Measurements from ENCODE around the gene MAP7D1.

DNA sequence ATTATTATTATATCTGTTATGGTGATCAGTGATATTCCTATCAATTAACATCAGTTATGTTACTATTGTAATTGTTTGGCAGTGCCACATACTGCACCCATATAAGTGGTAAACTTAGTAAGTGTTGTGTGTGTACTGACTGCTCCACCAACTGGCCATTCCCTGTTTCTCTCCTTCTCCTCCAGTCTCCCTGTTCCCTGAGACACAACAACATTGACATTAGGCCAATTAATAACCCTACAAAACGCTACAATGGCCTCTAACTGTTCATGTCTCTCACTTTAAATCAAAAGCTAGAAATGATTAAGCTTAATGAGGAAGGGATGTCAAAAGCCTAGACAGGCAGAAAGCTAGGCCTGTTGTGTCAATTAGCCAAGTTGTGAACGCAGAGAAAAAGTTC, 61.7 kb downstream of the MAP7D1 start:
- TF ChIP-seq, protein P1, sequence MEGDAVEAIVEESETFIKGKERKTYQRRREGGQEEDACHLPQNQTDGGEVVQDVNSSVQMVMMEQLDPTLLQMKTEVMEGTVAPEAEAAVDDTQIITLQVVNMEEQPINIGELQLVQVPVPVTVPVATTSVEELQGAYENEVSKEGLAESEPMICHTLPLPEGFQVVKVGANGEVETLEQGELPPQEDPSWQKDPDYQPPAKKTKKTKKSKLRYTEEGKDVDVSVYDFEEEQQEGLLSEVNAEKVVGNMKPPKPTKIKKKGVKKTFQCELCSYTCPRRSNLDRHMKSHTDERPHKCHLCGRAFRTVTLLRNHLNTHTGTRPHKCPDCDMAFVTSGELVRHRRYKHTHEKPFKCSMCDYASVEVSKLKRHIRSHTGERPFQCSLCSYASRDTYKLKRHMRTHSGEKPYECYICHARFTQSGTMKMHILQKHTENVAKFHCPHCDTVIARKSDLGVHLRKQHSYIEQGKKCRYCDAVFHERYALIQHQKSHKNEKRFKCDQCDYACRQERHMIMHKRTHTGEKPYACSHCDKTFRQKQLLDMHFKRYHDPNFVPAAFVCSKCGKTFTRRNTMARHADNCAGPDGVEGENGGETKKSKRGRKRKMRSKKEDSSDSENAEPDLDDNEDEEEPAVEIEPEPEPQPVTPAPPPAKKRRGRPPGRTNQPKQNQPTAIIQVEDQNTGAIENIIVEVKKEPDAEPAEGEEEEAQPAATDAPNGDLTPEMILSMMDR (IDR thresholded peaks at IDR 0.05) = no peak
- TF ChIP-seq POLR2A (IDR thresholded peaks at IDR 0.05) = no peak
